Ureter (tissue), 1 donor: ENCODE data around the gene PTPRF. TPM values are rescaled to one million over a fixed set of nuclear protein-coding genes. Genes with fewer than 3 reads are reported as not detected.

Experiments used
- DNase-seq: peaks from one replicate; pipeline ENCODE4 v3.0.0-alpha.2; 2020; ENCODE audit warnings: low spot score
- total RNA-seq: library from RNA; stranded (reverse); gene quantifications from one replicate; pipeline ENCODE4 v1.2.4, GENCODE V29; 2023
- donor health status: DM: yes; HTN: yes; CAD: no.

The PTPRF gene
- total RNA-seq, 1 donor from 2014 or later: 405 TPM

DNA sequence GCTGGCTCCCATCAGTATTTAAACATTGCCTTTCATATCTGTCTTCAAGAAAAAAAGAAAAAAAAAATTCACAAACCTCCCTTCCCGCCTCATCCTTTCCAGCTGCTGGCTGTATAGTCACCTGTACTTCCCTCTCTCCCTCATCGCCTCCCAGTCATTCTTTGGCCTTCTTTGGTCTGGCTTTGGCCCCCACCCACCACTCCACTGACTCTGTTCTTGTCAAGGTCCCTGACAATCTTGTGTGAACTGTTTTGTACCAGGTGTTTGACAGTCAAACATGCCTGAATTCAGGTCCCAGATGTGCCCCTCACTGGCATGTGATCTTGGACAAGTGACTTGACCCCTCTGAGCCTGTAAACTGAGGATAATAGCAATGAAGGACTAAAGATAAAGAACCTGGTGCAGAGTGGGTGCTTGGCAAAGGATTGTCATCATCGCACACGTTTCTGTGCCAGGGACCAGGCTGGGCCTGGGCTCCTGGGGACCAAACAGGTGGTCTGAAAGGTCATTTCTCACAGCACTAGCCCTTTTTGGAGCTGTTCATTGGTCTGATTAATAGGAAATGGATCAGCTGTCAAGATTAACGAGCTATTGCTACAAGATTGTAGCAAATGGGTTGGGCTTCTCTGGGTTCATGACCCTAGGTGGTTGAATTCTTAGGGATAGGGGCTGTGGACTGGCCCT lies 21.5 kb downstream of the PTPRF start:
- no peak for DNase-seq

DNA sequence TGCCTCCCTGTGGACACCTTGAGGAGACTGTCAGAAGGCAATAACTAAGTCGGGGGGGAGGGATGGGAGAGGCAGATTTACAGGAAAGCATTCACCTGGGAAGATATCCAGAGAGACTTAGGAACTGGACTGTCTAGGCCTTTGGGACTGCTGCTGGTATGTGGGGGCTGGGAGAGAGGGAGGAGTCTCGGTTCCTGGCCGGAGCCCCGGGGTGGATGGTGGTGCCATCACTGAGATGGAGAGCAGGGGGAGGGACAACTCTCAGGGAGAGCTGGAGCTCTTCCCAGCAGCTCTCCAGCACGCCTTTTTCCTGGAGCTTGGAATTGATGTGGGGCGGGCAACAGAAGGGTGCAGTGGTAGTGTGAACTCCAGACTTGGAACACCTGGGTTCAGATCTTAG lies 22.1 kb downstream of the PTPRF start:
- DNase-seq: peak; percentile 80

DNA sequence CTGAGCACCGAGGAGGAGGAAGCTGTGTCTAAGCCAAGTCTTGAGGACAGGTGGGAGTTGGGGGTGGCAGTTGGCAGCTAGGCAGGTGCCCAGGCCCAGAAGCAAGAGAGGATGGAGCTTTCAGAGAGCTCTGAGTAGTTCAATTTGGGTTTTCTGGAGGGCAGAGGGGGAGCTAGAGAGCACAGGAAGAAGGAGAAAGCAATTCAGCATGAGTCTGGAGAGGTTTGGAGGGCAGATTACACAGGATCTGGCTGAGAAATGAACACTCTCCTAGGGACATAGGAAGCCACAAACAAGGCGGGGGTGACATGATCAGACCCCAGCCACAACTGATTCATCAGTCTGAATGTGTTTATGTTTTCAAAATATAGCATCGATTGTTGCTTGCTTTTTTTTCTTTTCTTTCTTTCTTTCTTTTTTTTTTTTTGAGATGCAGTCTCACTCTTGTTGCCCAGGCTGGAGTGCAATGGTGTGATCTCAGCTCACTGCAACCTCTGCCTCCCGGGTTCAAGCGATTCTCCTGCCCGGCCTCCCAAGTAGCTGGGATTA lies 23.8 kb downstream of the PTPRF start:
- no peak for DNase-seq

- DNase-seq: no peak
Observed at GRCh38 chr1:43556782-43557181, 26.1 kb downstream of the PTPRF start.

DNA sequence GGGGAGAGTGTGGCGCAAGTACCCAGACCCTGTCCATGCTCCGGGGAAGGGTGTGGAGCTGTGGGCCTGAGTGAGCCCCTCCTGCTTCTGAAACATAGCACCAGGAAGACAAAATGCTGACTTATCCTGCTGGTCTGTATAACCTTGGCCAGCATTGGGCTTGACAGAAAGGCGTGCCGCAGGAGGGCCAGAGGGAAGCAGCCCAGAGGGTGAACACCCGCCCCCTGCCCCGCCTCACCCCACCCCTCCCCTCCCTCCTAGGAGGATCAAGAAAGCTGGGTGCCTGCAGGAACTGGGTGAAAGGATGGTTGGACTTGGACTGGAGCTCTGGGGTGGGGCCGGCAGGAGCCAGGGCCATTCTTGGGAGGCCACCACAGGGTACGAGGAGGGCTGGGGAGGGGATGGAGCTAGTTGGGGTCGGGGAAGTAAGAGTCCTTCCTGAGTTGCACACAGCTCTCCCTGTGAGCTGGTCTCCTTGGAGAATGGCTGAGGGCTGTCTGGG lies 27.1 kb downstream of the PTPRF start:
- peak; percentile 87 for DNase-seq

DNA sequence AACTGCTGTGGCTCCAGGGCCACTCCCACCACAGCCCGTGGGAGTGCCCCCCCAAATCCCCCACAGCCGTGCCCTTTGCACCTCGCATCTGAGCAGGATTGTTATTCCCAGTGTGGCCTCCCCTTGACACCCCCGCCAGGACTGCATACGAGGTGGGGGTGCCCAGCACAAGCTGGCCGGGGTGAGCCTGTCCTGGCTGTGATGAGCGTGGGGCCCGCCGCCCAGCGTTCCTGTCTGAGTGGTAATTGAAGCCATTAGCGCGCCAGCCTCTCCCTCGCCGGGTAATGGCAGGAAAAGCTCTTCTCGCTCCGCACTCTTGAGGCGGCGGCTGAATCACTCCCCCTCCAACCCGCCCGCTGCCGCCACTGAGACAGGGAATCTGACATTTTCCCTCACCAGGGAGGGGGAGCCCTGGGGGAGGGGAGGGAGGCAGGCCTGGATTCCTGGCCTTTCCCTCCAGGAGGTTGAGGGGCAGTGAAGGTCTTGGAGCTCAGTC lies 27.7 kb downstream of the PTPRF start:
- peak; percentile 69 for DNase-seq

DNA sequence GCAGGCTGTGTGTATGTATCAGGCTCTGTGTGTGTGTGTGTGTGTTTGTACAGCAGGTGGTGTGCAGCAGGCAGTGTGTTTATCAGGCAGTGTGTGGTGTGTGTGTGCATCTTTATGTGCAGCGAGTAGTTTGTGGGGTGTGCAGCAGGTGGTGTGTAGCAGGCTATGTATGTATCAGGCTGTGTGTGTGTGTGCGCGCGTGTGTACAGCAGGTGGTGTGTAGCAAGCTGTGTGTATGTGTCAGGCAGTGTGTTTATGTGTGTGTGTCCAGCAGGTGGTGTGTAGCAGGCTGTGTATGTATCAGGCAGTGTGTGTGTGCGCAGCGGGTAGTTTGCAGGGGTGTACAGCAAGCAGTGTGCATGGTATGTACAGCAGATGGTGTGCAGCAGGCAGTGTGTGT lies 29.0 kb downstream of the PTPRF start:
- DNase-seq: no peak

DNA sequence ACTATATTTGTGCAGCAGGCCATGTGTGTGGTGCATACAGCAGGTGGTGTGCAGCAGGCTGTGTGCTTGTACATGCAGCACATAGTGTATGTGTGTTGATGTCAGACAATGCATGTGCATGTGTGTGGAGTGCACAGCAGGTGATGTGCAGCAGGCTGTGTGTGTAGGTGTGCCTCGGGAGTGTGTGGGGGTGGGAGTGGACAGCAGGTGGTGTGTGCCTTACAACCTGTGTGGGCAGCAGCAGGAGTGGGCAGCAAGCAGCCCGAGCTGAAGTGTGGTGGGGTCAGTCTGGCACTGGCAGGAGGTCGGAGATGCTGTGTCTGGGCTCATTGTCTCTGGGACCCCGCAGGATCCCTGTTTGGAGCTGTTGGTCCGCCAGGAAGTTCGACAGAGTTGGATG lies 29.6 kb downstream of the PTPRF start:
- no peak for DNase-seq

- peak; percentile 76 for DNase-seq
Observed at GRCh38 chr1:43563876-43564539, 33.3 kb downstream of the PTPRF start.

DNA sequence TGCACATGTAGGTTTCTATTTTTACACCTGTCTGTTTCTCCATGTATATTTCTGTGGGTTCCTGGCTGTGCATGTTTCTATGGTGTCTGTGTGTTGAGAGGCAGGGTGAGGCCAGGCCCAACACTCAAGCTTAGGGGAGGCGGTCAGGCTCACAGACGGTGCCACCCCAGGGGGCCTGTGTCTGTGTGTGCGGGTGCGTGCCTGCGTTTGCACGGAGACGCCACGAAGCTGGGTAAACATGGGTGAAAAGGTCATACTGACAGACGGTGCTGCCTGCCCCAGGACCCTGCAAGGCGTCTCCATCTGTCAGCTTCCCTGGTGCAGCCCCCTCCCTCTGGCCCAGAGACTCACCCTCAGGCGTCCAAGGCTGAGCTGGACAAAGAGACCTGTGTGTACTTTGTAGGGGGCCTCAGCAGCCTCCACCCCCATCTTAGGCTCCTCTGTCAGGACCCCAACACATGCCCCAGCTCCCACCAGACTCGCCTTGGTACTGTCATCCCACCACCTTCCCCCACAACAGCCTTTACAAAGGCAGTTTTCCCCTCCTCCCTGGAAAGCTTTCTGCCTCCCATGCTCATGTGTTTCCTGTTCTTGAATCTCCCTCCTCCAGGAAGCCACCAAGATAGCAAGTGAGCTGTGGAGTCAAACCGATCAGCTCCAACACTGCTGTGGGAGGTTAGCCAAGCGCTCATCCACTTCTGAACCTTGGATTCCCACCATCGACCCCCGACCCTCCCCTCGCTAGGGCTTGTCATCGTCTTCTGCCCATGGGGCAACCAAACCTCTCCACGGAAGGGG lies 34.1 kb downstream of the PTPRF start:
- no peak for DNase-seq

- DNase-seq: peak; percentile 66
Observed at GRCh38 chr1:43565600-43566360, 35.1 kb downstream of the PTPRF start.

DNA sequence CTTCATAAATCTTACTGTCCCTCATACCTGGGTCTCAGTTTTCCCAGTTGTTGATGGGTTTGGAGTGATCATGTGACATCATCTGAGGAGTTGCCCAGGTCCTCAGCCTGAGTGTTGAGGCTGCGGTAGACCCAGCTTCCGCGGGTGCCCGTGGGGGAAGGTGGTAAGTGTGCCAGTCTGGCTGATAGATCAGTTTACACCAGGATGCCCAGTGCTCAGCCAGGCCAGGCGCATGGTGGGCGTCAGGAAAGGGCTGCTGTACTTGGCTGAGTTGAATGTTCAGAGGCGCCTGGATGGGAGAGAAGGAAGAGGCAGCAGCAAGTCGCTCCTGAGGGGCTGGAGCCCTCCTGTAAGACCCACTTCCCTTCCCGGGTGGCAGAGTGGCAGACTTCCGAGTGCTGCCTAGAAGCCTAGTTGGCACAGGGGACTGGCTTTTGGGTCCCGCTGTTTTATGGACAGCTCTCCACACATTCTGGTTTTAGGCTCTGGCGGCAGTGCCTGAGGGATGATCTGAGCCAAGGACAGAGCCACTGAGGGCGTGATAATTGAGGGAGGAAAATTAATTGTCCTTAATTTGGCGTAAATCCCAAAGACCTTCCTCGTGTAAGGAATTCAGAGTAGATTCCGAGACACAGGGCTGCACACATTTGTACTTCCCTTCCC lies 35.8 kb downstream of the PTPRF start:
- no peak for DNase-seq

GRCh38 chr1:43569175-43569574 lies 38.5 kb downstream of the PTPRF start:
- DNase-seq: no peak

DNA sequence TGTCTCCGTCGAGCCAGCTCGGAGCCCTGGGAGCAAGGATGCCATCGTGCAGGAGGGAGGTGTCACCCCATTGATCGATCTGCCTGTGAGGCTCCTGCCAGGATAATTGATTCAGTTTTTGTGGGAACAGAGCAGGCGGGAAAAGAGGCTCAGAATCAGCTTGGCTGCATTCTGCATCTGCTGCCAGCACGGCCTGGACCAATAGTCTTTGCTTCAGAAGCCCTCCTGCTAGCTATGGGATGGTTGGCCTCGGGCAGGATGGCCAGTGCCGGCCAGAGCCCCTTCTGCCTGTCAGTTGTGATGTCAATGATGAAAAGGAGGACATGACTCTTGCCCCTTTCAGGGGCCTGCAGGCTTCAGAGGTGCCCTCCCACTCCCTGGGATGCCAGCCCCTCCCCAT lies 39.6 kb downstream of the PTPRF start:
- DNase-seq: no peak

- no peak for DNase-seq
Observed at GRCh38 chr1:43570715-43571114, 40.0 kb downstream of the PTPRF start.

DNA sequence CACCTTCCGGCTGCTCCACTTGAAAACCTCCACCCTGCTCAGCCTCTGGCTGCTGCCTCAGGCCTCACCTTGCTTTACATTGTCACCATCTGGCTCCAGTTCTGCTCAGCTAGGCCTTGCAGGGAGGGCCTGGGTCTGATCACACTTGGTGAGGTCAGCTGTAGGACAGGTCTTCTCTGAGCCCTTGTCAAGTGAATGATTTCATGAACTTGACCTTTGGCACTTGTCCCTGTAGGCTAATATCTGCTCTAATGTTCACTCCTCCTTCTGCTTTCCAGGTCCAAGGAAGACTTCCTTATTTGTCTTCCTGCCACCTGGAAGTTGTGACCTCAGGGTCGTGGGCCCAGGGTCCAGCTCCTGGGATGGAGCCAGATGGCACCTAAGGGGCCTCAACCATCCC lies 41.4 kb downstream of the PTPRF start:
- DNase-seq: no peak

GRCh38 chr1:43572538-43572937 lies 41.9 kb downstream of the PTPRF start:
- no peak for DNase-seq

GRCh38 chr1:43573066-43573800 lies 42.5 kb downstream of the PTPRF start:
- DNase-seq: no peak

- no peak for DNase-seq
Observed at GRCh38 chr1:43576521-43576920, 45.8 kb downstream of the PTPRF start.
